ENCODE data around the gene ICA1L.

DNA sequence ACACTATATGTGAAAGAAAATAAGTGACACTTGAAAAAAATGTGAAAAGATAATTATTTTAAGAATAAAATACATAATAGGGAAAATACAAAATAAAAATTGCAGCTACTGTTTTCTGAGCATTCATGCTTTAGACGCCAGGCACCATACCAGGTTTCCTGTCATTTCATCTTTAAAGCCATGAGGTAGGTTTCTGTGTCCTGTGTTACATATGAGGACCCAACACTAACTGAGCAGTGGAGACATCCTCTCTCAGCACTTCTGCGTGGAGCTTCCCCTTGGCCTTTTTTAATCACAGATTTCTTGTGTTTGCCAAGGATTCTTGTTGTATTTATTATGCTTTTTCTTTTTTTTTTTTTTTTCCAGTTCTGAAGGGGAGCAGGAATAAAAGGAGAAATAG is 119.5 kb downstream of the ICA1L start:
- no peak for TF ChIP-seq POLR2AphosphoS5 (IDR thresholded peaks at IDR 0.05)
- TF ChIP-seq CTCF (IDR thresholded peaks at IDR 0.05): no peak
- TF ChIP-seq POLR2A (IDR thresholded peaks at IDR 0.05): no peak

Data from prostate gland (tissue), 2 donors.